ENCODE data around the gene KCNH6. TPM values are rescaled to one million over a fixed set of nuclear protein-coding genes. Genes with fewer than 3 reads are reported as not detected.

Gene KCNH6
- total and polyA plus RNA-seq, 9 donors: 0.04 to 0.19 (median 0.11) TPM; not detected in 5

DNA sequence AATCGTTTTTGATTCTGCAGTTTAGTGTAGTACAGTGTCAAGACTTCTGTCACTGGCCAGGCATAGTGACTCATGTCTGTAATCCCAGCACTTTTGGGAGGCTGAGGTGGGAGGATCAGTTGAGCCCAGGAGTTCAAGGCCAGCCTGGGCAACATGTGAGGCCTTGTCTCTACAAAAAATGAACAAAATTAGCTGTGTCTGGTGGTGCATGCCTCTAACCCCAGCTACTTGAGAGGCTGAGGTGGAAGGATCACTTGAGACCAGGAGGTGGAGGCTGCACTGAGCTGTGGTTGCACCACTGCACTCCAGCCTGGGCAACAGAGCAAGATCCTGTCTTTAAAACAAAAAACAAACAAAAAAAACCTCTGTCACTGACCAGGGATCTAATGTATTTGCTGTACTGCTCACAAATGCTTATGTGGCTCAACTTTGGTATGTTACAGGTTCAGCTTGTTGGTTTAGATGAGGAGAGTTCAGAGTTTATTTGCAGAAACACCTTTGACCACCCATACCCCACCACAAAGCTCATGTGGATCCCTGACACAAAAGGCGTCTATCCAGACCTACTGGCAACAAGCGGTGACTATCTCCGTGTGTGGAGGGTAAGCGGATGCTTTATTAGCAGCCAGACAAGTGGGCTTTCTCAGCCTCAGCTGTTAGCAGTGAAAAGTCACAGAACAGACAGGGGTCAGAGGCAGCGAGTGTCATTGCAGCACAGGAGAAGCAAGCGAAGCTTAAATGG lies 55.0 kb downstream of the KCNH6 start:
- Histone ChIP-seq H3K4me1 (ENCODE audit: control insufficient read depth, insufficient read depth, low read length) (no peaks in the 10 kb centered on the region), H3K9me3 (replicated peaks; ENCODE audit: control insufficient read depth, low read depth, low read length) (no peaks in the 10 kb centered on the region), H3K4me3 (ENCODE audit: low read length) (no peak overlapping the region), H3K27ac (ENCODE audit: low read length) (no peak overlapping the region), H3K27me3 (ENCODE audit: control insufficient read depth, insufficient read depth, low read length) (no peaks in the 10 kb centered on the region), H3K36me3 (ENCODE audit: control insufficient read depth, insufficient read depth, low read length) (peaks cover 34% of the 10 kb centered on the region)
- 93% methylated on average over 7 of the region's 7 CpGs for WGBS (ENCODE audit: insufficient coverage)
- no peak for DNase-seq

- WGBS (ENCODE audit: insufficient coverage): 69% methylated on average over 3 of the region's 5 CpGs
- no peaks in the 10 kb centered on the region for H3K4me1 ChIP-seq (ENCODE audit: control insufficient read depth, insufficient read depth, low read length)
- no peak for DNase-seq
- H3K9me3 ChIP-seq (replicated peaks; ENCODE audit: control insufficient read depth, low read depth, low read length): no peaks in the 10 kb centered on the region
- H3K4me3 ChIP-seq (ENCODE audit: low read length): no peak overlapping the region
- H3K27ac ChIP-seq (ENCODE audit: low read length): no peak overlapping the region
- H3K27me3 ChIP-seq (ENCODE audit: control insufficient read depth, insufficient read depth, low read length): no peaks in the 10 kb centered on the region
- peaks cover 39% of the 10 kb centered on the region for H3K36me3 ChIP-seq (ENCODE audit: control insufficient read depth, insufficient read depth, low read length)
Observed at GRCh38 chr17:63578769-63579111, 55.6 kb downstream of the KCNH6 start.

GRCh38 chr17:63579633-63580032 lies 56.5 kb downstream of the KCNH6 start:
- no peaks in the 10 kb centered on the region for H3K27me3 ChIP-seq (ENCODE audit: control insufficient read depth, insufficient read depth, low read length)
- H3K9me3 ChIP-seq (replicated peaks; ENCODE audit: control insufficient read depth, low read depth, low read length): no peaks in the 10 kb centered on the region
- 90% methylated on average over 9 of the region's 11 CpGs for WGBS (ENCODE audit: insufficient coverage)
- no peak overlapping the region for H3K4me3 ChIP-seq (ENCODE audit: low read length)
- no peak overlapping the region for H3K27ac ChIP-seq (ENCODE audit: low read length)
- peaks cover 44% of the 10 kb centered on the region for H3K36me3 ChIP-seq (ENCODE audit: control insufficient read depth, insufficient read depth, low read length)
- no peaks in the 10 kb centered on the region for H3K4me1 ChIP-seq (ENCODE audit: control insufficient read depth, insufficient read depth, low read length)
- no peak for DNase-seq

GRCh38 chr17:63587770-63588169 lies 64.6 kb downstream of the KCNH6 start:
- Histone ChIP-seq H3K27ac (ENCODE audit: low read length) (no peak overlapping the region), H3K36me3 (ENCODE audit: control insufficient read depth, insufficient read depth, low read length) (peaks cover 78% of the 10 kb centered on the region), H3K4me3 (ENCODE audit: low read length) (no peak overlapping the region), H3K4me1 (ENCODE audit: control insufficient read depth, insufficient read depth, low read length) (no peaks in the 10 kb centered on the region), H3K9me3 (replicated peaks; ENCODE audit: control insufficient read depth, low read depth, low read length) (no peaks in the 10 kb centered on the region), H3K27me3 (ENCODE audit: control insufficient read depth, insufficient read depth, low read length) (no peaks in the 10 kb centered on the region)
- no peak for DNase-seq
- WGBS (ENCODE audit: insufficient coverage): 100% methylated on average over 2 of the region's 5 CpGs

GRCh38 chr17:63588797-63589196 lies 65.6 kb downstream of the KCNH6 start:
- Histone ChIP-seq H3K9me3 (replicated peaks; ENCODE audit: control insufficient read depth, low read depth, low read length) (no peaks in the 10 kb centered on the region), H3K36me3 (ENCODE audit: control insufficient read depth, insufficient read depth, low read length) (peaks cover 75% of the 10 kb centered on the region)

DNA sequence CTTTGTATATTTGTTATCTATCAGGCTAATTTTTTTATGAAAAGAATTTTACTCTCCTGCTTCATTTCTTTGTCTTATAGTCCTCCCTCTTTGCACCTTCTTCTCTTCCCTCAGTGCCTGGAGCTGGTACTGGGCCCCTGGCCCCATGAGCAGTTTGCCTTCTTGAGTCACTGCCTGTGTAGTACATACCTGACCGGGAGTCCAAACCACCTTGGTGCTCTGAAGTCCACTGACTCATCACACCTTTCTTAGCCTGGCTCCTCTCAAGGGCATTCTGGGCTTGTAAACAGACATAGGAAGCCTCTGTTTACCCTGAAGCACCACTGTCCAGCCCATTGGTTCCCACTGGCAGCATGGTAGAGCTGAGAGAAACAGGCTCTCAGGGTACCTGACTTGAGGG lies 66.5 kb downstream of the KCNH6 start:
- Histone ChIP-seq H3K4me3 (ENCODE audit: low read length) (no peak overlapping the region), H3K36me3 (ENCODE audit: control insufficient read depth, insufficient read depth, low read length) (peaks cover 71% of the 10 kb centered on the region), H3K9me3 (replicated peaks; ENCODE audit: control insufficient read depth, low read depth, low read length) (no peaks in the 10 kb centered on the region), H3K27ac (ENCODE audit: low read length) (no peak overlapping the region), H3K4me1 (ENCODE audit: control insufficient read depth, insufficient read depth, low read length) (no peaks in the 10 kb centered on the region), H3K27me3 (ENCODE audit: control insufficient read depth, insufficient read depth, low read length) (no peaks in the 10 kb centered on the region)
- WGBS (ENCODE audit: insufficient coverage): 100% methylated on average over 1 of the region's 1 CpG
- DNase-seq: no peak

More at GRCh38 chr17:63588797-63589196, 65.6 kb downstream of the KCNH6 start:
- DNase-seq: no peak
- Histone ChIP-seq H3K4me3 (ENCODE audit: low read length) (no peak overlapping the region), H3K27me3 (ENCODE audit: control insufficient read depth, insufficient read depth, low read length) (no peaks in the 10 kb centered on the region), H3K4me1 (ENCODE audit: control insufficient read depth, insufficient read depth, low read length) (no peaks in the 10 kb centered on the region), H3K27ac (ENCODE audit: low read length) (no peak overlapping the region)
- WGBS (ENCODE audit: insufficient coverage): 94% methylated on average over 11 of the region's 11 CpGs

DNA sequence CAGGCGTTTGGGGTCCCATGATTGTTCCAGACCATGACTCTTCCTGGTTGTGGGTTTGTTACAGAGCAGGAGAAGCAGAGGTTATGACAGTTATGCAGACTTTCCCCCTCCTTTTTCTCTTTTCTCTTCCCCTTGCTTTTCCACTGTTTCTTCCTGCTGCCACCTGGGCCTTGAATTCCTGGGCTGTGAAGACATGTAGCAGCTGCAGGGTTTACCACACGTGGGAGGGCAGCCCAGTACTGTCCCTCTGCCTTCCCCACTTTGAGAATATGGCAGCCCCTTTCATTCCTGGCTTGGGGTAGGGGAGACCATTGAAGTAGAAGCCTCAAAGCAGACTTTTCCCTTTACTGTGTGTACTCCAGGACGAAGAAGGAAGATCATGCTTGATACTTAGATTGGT lies 69.6 kb downstream of the KCNH6 start:
- no peak for DNase-seq
- 80% methylated on average over 1 of the region's 3 CpGs for WGBS (ENCODE audit: insufficient coverage)
- Histone ChIP-seq H3K4me1 (ENCODE audit: control insufficient read depth, insufficient read depth, low read length) (no peaks in the 10 kb centered on the region), H3K4me3 (ENCODE audit: low read length) (no peak overlapping the region), H3K27me3 (ENCODE audit: control insufficient read depth, insufficient read depth, low read length) (no peaks in the 10 kb centered on the region), H3K36me3 (ENCODE audit: control insufficient read depth, insufficient read depth, low read length) (peaks cover 48% of the 10 kb centered on the region), H3K9me3 (replicated peaks; ENCODE audit: control insufficient read depth, low read depth, low read length) (no peaks in the 10 kb centered on the region), H3K27ac (ENCODE audit: low read length) (no peak overlapping the region)

DNA sequence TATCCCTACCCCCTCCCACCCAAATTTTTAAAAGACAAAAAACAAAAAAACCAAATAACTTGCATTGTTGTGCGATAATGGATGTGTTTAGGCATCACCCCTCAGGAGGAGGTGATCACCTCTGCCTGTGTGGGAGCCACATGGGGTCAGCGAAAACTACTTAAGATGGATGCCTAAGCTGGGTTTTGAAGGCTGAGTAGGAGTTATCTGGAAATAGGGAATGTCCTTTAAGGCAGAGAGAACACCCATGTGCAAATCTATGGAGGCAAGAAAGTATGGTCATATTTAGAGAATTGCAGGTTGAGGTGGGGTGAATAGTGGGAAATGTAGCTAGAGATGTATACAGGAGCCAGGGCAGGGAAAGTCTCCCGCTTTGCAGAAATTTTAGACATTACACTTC lies 72.0 kb downstream of the KCNH6 start:
- H3K27ac ChIP-seq (ENCODE audit: low read length): no peak overlapping the region
- no peak overlapping the region for H3K4me3 ChIP-seq (ENCODE audit: low read length)
- no peaks in the 10 kb centered on the region for H3K9me3 ChIP-seq (replicated peaks; ENCODE audit: control insufficient read depth, low read depth, low read length)
- peaks cover 29% of the 10 kb centered on the region for H3K36me3 ChIP-seq (ENCODE audit: control insufficient read depth, insufficient read depth, low read length)
- H3K27me3 ChIP-seq (ENCODE audit: control insufficient read depth, insufficient read depth, low read length): no peaks in the 10 kb centered on the region
- peaks cover 2% of the 10 kb centered on the region for H3K4me1 ChIP-seq (ENCODE audit: control insufficient read depth, insufficient read depth, low read length)
- WGBS (ENCODE audit: insufficient coverage): 100% methylated on average over 2 of the region's 3 CpGs
- DNase-seq: no peak

Other genes with a start within 250 kb of the KCNH6 start
- 5.2 TPM for gene CYB561, start 77.1 kb upstream of the KCNH6 start, total RNA-seq
- 1 to 10 TPM; 3.5 to 8.5 (median 4.9) TPM for gene CYB561, start 77.1 kb upstream of the KCNH6 start, polyA plus RNA-seq (ENCODE audit: insufficient read depth in 1 of 8, insufficient read length in 8 of 8, low replicate concordance in 1 of 8)
- 5.1 TPM for gene ACE, start 46.3 kb upstream of the KCNH6 start, total RNA-seq
- 10 to 100 TPM in 3 of 8 donors, 1 to 10 TPM in 5; 6.7 to 20.3 (median 7.8) TPM for gene ACE, start 46.3 kb upstream of the KCNH6 start, polyA plus RNA-seq (ENCODE audit: insufficient read depth in 1 of 8, insufficient read length in 8 of 8, low replicate concordance in 1 of 8)
- gene DCAF7, start 27.1 kb downstream of the KCNH6 start, total RNA-seq: 22.4 TPM
- 10 to 100 TPM; 32.7 to 56.7 (median 42.2) TPM for gene DCAF7, start 27.1 kb downstream of the KCNH6 start, polyA plus RNA-seq (ENCODE audit: insufficient read depth in 1 of 8, insufficient read length in 8 of 8, low replicate concordance in 1 of 8)
- 10.2 TPM for gene TACO1, start 77.5 kb downstream of the KCNH6 start, total RNA-seq
- gene TACO1, start 77.5 kb downstream of the KCNH6 start, polyA plus RNA-seq (ENCODE audit: insufficient read depth in 1 of 8, insufficient read length in 8 of 8, low replicate concordance in 1 of 8): 10 to 100 TPM; 16.6 to 18.8 (median 17.5) TPM
- 23.7 TPM for gene MAP3K3, start 99.1 kb downstream of the KCNH6 start, total RNA-seq
- gene MAP3K3, start 99.1 kb downstream of the KCNH6 start, polyA plus RNA-seq (ENCODE audit: insufficient read depth in 1 of 8, insufficient read length in 8 of 8, low replicate concordance in 1 of 8): 10 to 100 TPM; 20.5 to 26.7 (median 22.7) TPM
- gene LIMD2, start 176.8 kb downstream of the KCNH6 start, total RNA-seq: 7.7 TPM
- gene LIMD2, start 176.8 kb downstream of the KCNH6 start, polyA plus RNA-seq (ENCODE audit: insufficient read depth in 1 of 8, insufficient read length in 8 of 8, low replicate concordance in 1 of 8): 10 to 100 TPM in 5 of 8 donors, 1 to 10 TPM in 3; 9.0 to 15.5 (median 11.7) TPM
- gene STRADA, start 218.4 kb downstream of the KCNH6 start, total RNA-seq: 15.1 TPM
- gene STRADA, start 218.4 kb downstream of the KCNH6 start, polyA plus RNA-seq (ENCODE audit: insufficient read depth in 1 of 8, insufficient read length in 8 of 8, low replicate concordance in 1 of 8): 10 to 100 TPM; 20.3 to 35.4 (median 26.1) TPM

Data from muscle of leg (tissue), 11 donors.